Measurements from ENCODE around the gene ANKH. TPM values are rescaled to one million over a fixed set of nuclear protein-coding genes. Genes with fewer than 3 reads are reported as not detected.

Gene ANKH
- polyA plus RNA-seq, 1 experiment, result 14.2 TPM

DNA sequence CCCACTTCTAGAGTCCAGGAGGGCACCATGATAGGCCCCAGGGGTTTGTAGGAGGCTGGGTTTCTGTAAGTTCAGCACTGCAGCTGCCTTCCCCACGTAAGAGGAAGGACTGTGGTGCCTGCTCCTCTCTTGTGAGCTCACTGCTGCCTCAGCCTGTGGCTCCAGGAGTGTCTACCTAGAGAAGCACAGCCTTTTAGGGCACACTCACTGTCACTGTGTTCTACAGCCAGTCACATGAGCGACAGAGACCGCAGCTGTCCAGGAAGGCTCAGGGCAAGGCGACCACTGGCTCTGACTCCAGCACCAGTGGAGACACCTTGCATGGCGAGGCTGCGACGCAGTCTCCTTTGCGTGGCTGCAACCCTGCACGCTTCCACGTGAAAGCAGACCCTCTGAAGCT lies 134.3 kb downstream of the ANKH start:
- CTCF ChIA-PET, result no interaction called here
- POLR2A ChIA-PET, result no interaction called here

GRCh38 chr5:14735944-14736343 lies 135.6 kb downstream of the ANKH start:
- POLR2A ChIA-PET, result no interaction called here
- TF ChIP-seq, protein P1, sequence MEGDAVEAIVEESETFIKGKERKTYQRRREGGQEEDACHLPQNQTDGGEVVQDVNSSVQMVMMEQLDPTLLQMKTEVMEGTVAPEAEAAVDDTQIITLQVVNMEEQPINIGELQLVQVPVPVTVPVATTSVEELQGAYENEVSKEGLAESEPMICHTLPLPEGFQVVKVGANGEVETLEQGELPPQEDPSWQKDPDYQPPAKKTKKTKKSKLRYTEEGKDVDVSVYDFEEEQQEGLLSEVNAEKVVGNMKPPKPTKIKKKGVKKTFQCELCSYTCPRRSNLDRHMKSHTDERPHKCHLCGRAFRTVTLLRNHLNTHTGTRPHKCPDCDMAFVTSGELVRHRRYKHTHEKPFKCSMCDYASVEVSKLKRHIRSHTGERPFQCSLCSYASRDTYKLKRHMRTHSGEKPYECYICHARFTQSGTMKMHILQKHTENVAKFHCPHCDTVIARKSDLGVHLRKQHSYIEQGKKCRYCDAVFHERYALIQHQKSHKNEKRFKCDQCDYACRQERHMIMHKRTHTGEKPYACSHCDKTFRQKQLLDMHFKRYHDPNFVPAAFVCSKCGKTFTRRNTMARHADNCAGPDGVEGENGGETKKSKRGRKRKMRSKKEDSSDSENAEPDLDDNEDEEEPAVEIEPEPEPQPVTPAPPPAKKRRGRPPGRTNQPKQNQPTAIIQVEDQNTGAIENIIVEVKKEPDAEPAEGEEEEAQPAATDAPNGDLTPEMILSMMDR (IDR thresholded peaks at IDR 0.05; ENCODE audit: low read depth, low read length), result no peak
- no peaks in the 10 kb centered on the region; the same call in 1 of the 2 replicates for H3K9me3 ChIP-seq (ENCODE audit: control insufficient read depth, insufficient read depth, low read length)
- no peak overlapping the region for H3K4me3 ChIP-seq (ENCODE audit: low read depth, low read length)
- no peak for DNase-seq (ENCODE audit: low read depth, low spot score)
- CTCF ChIA-PET, result interaction anchor here (1.2 kb wide), 1 partner anchor 9 kb away, joined by 4 read pairs; no protein-coding TSS in a partner anchor
- H3K27ac ChIP-seq (ENCODE audit: low read depth, low read length), result no peak overlapping the region
- H3K27me3 ChIP-seq (ENCODE audit: control insufficient read depth, insufficient read depth, low read length), result no peaks in the 10 kb centered on the region

More for the DNA sequence above, 134.3 kb downstream of the ANKH start:
- no peaks in the 10 kb centered on the region for H3K27me3 ChIP-seq (ENCODE audit: control insufficient read depth, insufficient read depth, low read length)
- TF ChIP-seq, protein P1 (IDR thresholded peaks at IDR 0.05; ENCODE audit: low read depth, low read length), result no peak
- H3K9me3 ChIP-seq (ENCODE audit: control insufficient read depth, insufficient read depth, low read length), result no peaks in the 10 kb centered on the region
- no peak overlapping the region for H3K27ac ChIP-seq (ENCODE audit: low read depth, low read length)
- no peak overlapping the region for H3K4me3 ChIP-seq (ENCODE audit: low read depth, low read length)
- no peak for DNase-seq (ENCODE audit: low read depth, low spot score)

DNA sequence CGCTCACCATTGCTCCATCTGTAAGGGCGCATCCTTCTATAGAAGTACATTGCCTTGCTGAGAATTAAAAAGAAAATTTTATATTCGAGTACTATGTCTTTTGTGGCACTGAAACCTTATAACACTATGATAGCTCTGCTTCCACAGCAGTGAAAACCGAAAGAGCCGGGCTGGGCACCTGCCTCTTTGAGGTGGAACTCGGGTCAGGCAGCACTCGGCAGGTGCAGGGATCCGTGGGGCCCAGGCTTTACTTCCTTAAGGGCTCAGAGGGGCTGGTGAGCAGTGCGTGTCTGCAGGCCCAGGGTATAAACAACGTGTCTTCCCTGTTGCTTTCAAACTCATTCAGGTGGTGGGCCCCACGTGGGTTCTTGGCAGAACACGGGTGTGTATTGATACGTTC lies 137.2 kb downstream of the ANKH start:
- H3K9me3 ChIP-seq (ENCODE audit: control insufficient read depth, insufficient read depth, low read length), result no peaks in the 10 kb centered on the region; the same call in 1 of the 2 replicates
- DNase-seq (ENCODE audit: low read depth, low spot score), result no peak
- no peak overlapping the region for H3K4me3 ChIP-seq (ENCODE audit: low read depth, low read length)
- H3K27me3 ChIP-seq (ENCODE audit: control insufficient read depth, insufficient read depth, low read length), result no peaks in the 10 kb centered on the region
- no peak overlapping the region for H3K27ac ChIP-seq (ENCODE audit: low read depth, low read length)
- TF ChIP-seq, protein P1 (IDR thresholded peaks at IDR 0.05; ENCODE audit: low read depth, low read length), result no peak
- POLR2A ChIA-PET, result no interaction called here
- CTCF ChIA-PET, result no interaction called here

DNA sequence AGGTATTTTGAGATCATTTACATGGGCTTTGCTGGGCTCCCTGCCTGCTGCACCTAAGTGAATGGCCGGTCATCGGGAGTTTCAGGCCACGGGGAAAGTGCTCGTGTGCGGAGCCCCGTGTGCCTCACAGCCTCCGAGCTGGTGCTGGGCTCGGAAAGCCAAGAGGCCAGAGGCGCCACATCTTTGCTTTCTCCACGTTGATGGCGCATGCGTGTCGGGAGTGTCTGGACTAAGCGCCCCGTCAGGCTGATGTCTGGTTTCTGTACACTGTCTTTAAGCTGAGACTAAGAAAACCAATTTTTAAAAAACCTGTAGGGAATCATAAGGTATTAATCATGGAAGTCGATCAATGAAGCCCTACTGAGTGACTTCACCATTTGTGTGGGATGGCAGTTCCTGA lies 137.9 kb downstream of the ANKH start:
- CTCF ChIA-PET, result interaction anchor here (3.2 kb wide), 1 partner anchor 270 kb away, joined by 20 read pairs; no protein-coding TSS in a partner anchor
- H3K27me3 ChIP-seq (ENCODE audit: control insufficient read depth, insufficient read depth, low read length), result no peaks in the 10 kb centered on the region
- no peaks in the 10 kb centered on the region; the same call in 1 of the 2 replicates for H3K9me3 ChIP-seq (ENCODE audit: control insufficient read depth, insufficient read depth, low read length)
- DNase-seq (ENCODE audit: low read depth, low spot score), result no peak
- no peak overlapping the region for H3K4me3 ChIP-seq (ENCODE audit: low read depth, low read length)
- no peak overlapping the region for H3K27ac ChIP-seq (ENCODE audit: low read depth, low read length)
- TF ChIP-seq, protein P1 (IDR thresholded peaks at IDR 0.05; ENCODE audit: low read depth, low read length), result no peak
- POLR2A ChIA-PET, result no interaction called here

DNA sequence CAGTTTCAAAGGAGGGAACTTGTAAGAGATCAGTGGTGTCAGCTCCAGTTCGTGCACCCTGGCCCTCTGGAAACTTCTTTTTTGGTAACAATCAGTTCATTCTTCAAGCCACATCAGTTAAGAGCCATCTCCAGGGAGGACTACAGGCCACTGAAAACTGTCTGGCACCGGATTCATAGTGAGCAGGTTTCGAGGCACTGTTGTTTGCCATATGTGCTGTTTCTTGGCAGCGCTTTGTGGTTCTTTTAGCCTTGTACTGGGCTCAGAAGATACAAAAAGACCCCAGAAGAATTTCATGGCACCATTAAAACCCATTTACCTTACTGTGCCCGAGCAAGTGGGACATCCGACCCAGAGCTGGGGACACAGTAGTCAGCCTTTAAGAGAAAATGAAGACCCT lies 138.6 kb downstream of the ANKH start:
- Histone ChIP-seq H3K4me3 (ENCODE audit: low read depth, low read length) (no peak overlapping the region), H3K27me3 (ENCODE audit: control insufficient read depth, insufficient read depth, low read length) (no peaks in the 10 kb centered on the region), H3K9me3 (ENCODE audit: control insufficient read depth, insufficient read depth, low read length) (no peaks in the 10 kb centered on the region; the same call in 1 of the 2 replicates), H3K27ac (ENCODE audit: low read depth, low read length) (no peak overlapping the region)
- no peak for DNase-seq (ENCODE audit: low read depth, low spot score)
- CTCF ChIA-PET, result interaction anchor here (1.3 to 3.2 kb wide), 2 partner anchors 270 to 282 kb away, joined by 4 to 20 read pairs; no protein-coding TSS in a partner anchor
- POLR2A ChIA-PET, result no interaction called here
- TF ChIP-seq, protein P1 (IDR thresholded peaks at IDR 0.05; ENCODE audit: low read depth, low read length), result no peak
